ENCODE results near the gene PCNX1.

Gene PCNX1

GRCh38 chr14:70884595-70885342, 22.5 kb upstream of the PCNX1 start:
- no peak overlapping the region for H3K4me3 ChIP-seq (ENCODE audit: low read depth, low read length)
- no peak for DNase-seq (ENCODE audit: low read depth)
- in situ Hi-C loops (cut with HindIII; ENCODE audit: low sequenced_read_pairs): no loop called here
- TF ChIP-seq CTCF (IDR thresholded peaks at IDR 0.05; ENCODE audit: low read depth, low read length, missing control alignments): no peak

- no peak for TF ChIP-seq CTCF (IDR thresholded peaks at IDR 0.05; ENCODE audit: low read depth, low read length, missing control alignments)
- H3K4me3 ChIP-seq (ENCODE audit: low read depth, low read length): no peak overlapping the region
- in situ Hi-C loops (cut with HindIII; ENCODE audit: low sequenced_read_pairs): no loop called here
- no peak for DNase-seq (ENCODE audit: low read depth)
Measured at GRCh38 chr14:70885343-70886022, 21.8 kb upstream of the PCNX1 start.

GRCh38 chr14:70886421-70887206, 20.6 kb upstream of the PCNX1 start:
- DNase-seq (ENCODE audit: low read depth): no peak
- in situ Hi-C loops (cut with HindIII; ENCODE audit: low sequenced_read_pairs): no loop called here
- TF ChIP-seq CTCF (IDR thresholded peaks at IDR 0.05; ENCODE audit: low read depth, low read length, missing control alignments): no peak
- no peak overlapping the region for H3K4me3 ChIP-seq (ENCODE audit: low read depth, low read length)

- DNase-seq (ENCODE audit: low read depth): no peak
- no peak for TF ChIP-seq CTCF (IDR thresholded peaks at IDR 0.05; ENCODE audit: low read depth, low read length, missing control alignments)
- in situ Hi-C loops (cut with HindIII; ENCODE audit: low sequenced_read_pairs): no loop called here
- H3K4me3 ChIP-seq (ENCODE audit: low read depth, low read length): no peak overlapping the region
Measured at GRCh38 chr14:70887207-70887681, 20.0 kb upstream of the PCNX1 start.

GRCh38 chr14:70887737-70888499, 19.3 kb upstream of the PCNX1 start:
- no peak overlapping the region for H3K4me3 ChIP-seq (ENCODE audit: low read depth, low read length)
- TF ChIP-seq CTCF (IDR thresholded peaks at IDR 0.05; ENCODE audit: low read depth, low read length, missing control alignments): no peak
- no peak for DNase-seq (ENCODE audit: low read depth)
- in situ Hi-C loops (cut with HindIII; ENCODE audit: low sequenced_read_pairs): no loop called here

- no peak for DNase-seq (ENCODE audit: low read depth)
- H3K4me3 ChIP-seq (ENCODE audit: low read depth, low read length): no peak overlapping the region
- no peak for TF ChIP-seq CTCF (IDR thresholded peaks at IDR 0.05; ENCODE audit: low read depth, low read length, missing control alignments)
- in situ Hi-C loops (cut with HindIII; ENCODE audit: low sequenced_read_pairs): no loop called here
Measured at GRCh38 chr14:70888681-70889175, 18.5 kb upstream of the PCNX1 start.
